ENCODE measurements around the gene PTPRN2. TPM values are rescaled to one million over a fixed set of nuclear protein-coding genes. Genes with fewer than 3 reads are reported as not detected.
A peak's percentile ranks its signal among the peaks of the same experiment; 100 is the strongest.

PTPRN2 gene
- total RNA-seq, 1 experiment from 2014 or later: 2.1 TPM

- H3K9me3 ChIP-seq (ENCODE audit: control insufficient read depth in 1 of 2, insufficient read depth in 1 of 2, low read depth in 1 of 2, low read length in 2 of 2): no peaks in the 10 kb centered on the region
- no peak overlapping the region for H3K27ac ChIP-seq (ENCODE audit: low read depth, low read length)
- H3K9ac ChIP-seq (ENCODE audit: low read length): no peak overlapping the region
- H3K36me3 ChIP-seq (ENCODE audit: control insufficient read depth in 1 of 2, insufficient read depth in 2 of 2, low read length in 2 of 2): no peaks in the 10 kb centered on the region
- 0 out of 2 replicates have a peak overlapping the region, but pooled peaks have one; percentile 4 for H3K4me2 ChIP-seq (ENCODE audit: low read length)
- no peak overlapping the region for H3K4me3 ChIP-seq (replicated peaks in 1 of 2; ENCODE audit: low read depth in 1 of 2, low read length in 2 of 2)
- no peaks in the 10 kb centered on the region for H3K79me2 ChIP-seq (ENCODE audit: insufficient read depth, low read length)
- POLR2A ChIA-PET: no interaction called here
- peaks cover 2 to 9% of the 10 kb centered on the region in 2 experiments for H3K4me1 ChIP-seq (ENCODE audit: control insufficient read depth in 1 of 2, insufficient read depth in 2 of 2, low read length in 2 of 2)
- no peaks in the 10 kb centered on the region for H4K20me1 ChIP-seq (ENCODE audit: insufficient read depth)
- ATAC-seq (no peak), DNase-seq (ENCODE audit: low read depth, low spot score) (no peak)
- CTCF ChIA-PET: no interaction called here
- BruUV-seq (replicated peaks): no TSS peak
- TF ChIP-seq RAD21 (IDR thresholded peaks at IDR 0.05; ENCODE audit: low read depth) (no peak), SP1 (IDR thresholded peaks at IDR 0.05; ENCODE audit: low read depth) (no peak), ZNF274 (IDR thresholded peaks at IDR 0.05; ENCODE audit: low read depth, low read length) (no peak), EZH2 (IDR thresholded peaks at IDR 0.05) (no peak), ELF1 (IDR thresholded peaks at IDR 0.05; ENCODE audit: borderline replicate concordance, low read depth) (no peak), SRF (IDR thresholded peaks at IDR 0.05; ENCODE audit: low read depth) (no peak), YY1 (IDR thresholded peaks at IDR 0.05; ENCODE audit: extremely low read depth, insufficient replicate concordance, low read depth, low read length) (no peak), CEBPB (IDR thresholded peaks at IDR 0.05; ENCODE audit: low read depth) (no peak), SIN3A (IDR thresholded peaks at IDR 0.05; ENCODE audit: low read depth) (no peak), EGR1 (IDR thresholded peaks at IDR 0.05; ENCODE audit: low read depth) (no peak), TCF7L2 (IDR thresholded peaks at IDR 0.05; ENCODE audit: borderline replicate concordance, extremely low read depth, insufficient read depth, insufficient read length) (no peak), MAX (IDR thresholded peaks at IDR 0.05) (no peak), REST (IDR thresholded peaks at IDR 0.05; ENCODE audit: low read depth) (no peak), ATF3 (IDR thresholded peaks at IDR 0.05) (no peak)
- RAD21 ChIA-PET (ENCODE audit: low non-redundant PET in 1 of 2, low total read pairs in 2 of 2, uncharacterized antibody in 2 of 2, unreplicated experiment in 2 of 2): no interaction called here
- no peaks in the 10 kb centered on the region for H3K27me3 ChIP-seq (ENCODE audit: insufficient read depth, low read length)
- no peaks in the 10 kb centered on the region for H3K9me2 ChIP-seq (ENCODE audit: insufficient read depth)
- H2AFZ ChIP-seq (ENCODE audit: low read depth, low read length, poor library complexity, severe bottlenecking): no peak overlapping the region
- intact Hi-C loops (cut with micrococcal nuclease): no loop called here
These were observed 1017.0 kb downstream of the PTPRN2 start for GRCh38 chr7:157570531-157571200.
